NB4 (cell line): ENCODE results near the gene CADM1.
A peak's percentile ranks its signal among the peaks of the same experiment; 100 is the strongest.

Experiments used
- DNase-seq: peaks from one replicate; pipeline ENCODE4 v3.0.0; 2010; ENCODE audit warnings: low read depth
- H3K4me3 ChIP-seq: one replicate; pipeline ENCODE4 v1.5.1; 2011; ENCODE audit warnings: mild to moderate bottlenecking, low read depth, low read length, moderate library complexity
- MYC ChIP-seq: IDR thresholded peaks from 2 replicates; pipeline ENCODE4 v1.6.1; 2011; ENCODE audit warnings: low read depth, low read length
- POLR2A ChIP-seq: IDR thresholded peaks from 2 replicates; pipeline ENCODE4 v1.6.1; 2011; ENCODE audit warnings: mild to moderate bottlenecking; ENCODE audit not compliant: insufficient read length; ENCODE audit errors: extremely low read depth
- TF ChIP-seq, protein P1 (sequence below): IDR thresholded peaks from one replicate; pipeline ENCODE4 v1.5.1; 2012; ENCODE audit warnings: low read depth, low read length
- TF ChIP-seq, protein P2 (sequence below): IDR thresholded peaks from 2 replicates; pipeline ENCODE4 v1.6.1; 2011; ENCODE audit warnings: low read depth, low read length

The CADM1 gene

DNA sequence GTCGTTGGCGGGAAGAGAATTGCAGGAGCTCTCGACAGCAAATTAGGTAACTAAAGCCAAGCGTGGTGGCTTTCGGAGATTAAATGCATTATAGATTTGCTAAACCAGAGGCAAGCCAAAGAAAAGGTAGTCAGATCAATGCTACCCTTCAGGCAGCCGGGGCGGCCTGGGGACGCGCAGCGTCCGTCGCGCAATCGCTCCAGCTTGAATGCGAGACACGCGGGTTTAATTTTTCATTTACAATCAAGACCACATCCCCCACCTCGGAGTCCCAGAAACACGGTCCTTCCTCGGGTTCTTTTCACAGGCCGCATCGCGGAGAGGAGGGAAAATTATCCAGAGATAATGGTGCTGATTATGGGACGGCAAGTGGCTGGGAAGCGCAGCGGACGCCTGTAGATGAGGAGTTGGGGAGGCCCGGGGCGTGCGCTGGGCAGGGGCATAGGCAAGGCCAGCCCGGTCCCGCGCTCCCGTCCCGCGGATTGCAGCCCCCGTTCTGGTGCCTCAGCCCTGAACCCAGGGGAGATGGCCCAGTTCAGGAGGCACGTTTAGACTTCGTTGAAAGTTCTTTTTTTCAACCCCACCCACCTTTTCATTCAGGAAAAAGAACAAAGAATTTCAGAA is 350.4 kb downstream of the CADM1 start:
- TF ChIP-seq MYC (no peak), POLR2A (no peak)
- TF ChIP-seq, protein P1, sequence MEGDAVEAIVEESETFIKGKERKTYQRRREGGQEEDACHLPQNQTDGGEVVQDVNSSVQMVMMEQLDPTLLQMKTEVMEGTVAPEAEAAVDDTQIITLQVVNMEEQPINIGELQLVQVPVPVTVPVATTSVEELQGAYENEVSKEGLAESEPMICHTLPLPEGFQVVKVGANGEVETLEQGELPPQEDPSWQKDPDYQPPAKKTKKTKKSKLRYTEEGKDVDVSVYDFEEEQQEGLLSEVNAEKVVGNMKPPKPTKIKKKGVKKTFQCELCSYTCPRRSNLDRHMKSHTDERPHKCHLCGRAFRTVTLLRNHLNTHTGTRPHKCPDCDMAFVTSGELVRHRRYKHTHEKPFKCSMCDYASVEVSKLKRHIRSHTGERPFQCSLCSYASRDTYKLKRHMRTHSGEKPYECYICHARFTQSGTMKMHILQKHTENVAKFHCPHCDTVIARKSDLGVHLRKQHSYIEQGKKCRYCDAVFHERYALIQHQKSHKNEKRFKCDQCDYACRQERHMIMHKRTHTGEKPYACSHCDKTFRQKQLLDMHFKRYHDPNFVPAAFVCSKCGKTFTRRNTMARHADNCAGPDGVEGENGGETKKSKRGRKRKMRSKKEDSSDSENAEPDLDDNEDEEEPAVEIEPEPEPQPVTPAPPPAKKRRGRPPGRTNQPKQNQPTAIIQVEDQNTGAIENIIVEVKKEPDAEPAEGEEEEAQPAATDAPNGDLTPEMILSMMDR, result no peak
- TF ChIP-seq, protein P2, sequence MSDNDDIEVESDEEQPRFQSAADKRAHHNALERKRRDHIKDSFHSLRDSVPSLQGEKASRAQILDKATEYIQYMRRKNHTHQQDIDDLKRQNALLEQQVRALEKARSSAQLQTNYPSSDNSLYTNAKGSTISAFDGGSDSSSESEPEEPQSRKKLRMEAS, result no peak
- H3K4me3 ChIP-seq, result no peak overlapping the region
- DNase-seq, result no peak

DNA sequence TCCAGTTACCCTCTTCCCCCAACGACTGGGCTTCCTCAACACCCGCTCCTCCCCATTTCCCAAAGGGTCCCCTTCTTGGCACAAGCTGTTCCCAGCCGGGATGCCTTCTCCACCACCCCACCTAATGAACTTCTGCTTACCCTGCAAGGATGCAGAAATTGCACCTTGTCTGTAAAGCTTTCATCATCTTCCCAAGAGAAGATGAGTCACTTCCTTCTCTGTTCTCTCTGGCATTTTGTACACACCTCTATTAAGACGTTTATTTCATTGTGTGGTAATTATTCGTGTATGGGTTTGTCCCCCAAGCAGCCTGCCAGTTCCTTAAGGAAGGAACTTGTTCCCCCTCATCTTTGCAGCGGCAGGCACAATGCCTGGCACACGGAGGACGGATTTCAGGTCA is 351.1 kb downstream of the CADM1 start:
- no peak overlapping the region for H3K4me3 ChIP-seq
- DNase-seq, result peak; percentile 15
- TF ChIP-seq, protein P2, result no peak
- no peak for TF ChIP-seq POLR2A
- TF ChIP-seq, protein P1, result no peak
- no peak for TF ChIP-seq MYC

DNA sequence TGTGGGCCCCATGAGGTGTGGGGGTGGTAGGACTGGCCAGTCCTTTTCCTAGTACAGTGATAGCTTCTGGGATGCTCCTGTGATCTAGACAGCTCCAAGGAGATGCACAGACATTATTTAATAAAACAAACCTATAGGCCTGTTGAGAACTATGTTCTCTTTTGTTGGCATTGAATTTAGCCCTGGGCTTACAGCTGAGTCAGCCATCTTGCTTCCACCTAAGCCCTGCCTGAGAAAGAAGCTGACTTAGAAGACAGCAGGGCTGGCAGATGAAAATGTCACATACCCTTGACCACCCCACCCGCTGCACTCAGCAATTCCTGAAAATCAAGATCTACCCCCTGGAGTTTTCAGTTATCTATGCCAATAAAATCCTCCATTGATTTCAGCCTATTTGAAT is 353.2 kb downstream of the CADM1 start:
- TF ChIP-seq, protein P1, result no peak
- TF ChIP-seq, protein P2, result no peak
- TF ChIP-seq POLR2A, result no peak
- no peak for TF ChIP-seq MYC
- DNase-seq, result no peak
- H3K4me3 ChIP-seq, result no peak overlapping the region

DNA sequence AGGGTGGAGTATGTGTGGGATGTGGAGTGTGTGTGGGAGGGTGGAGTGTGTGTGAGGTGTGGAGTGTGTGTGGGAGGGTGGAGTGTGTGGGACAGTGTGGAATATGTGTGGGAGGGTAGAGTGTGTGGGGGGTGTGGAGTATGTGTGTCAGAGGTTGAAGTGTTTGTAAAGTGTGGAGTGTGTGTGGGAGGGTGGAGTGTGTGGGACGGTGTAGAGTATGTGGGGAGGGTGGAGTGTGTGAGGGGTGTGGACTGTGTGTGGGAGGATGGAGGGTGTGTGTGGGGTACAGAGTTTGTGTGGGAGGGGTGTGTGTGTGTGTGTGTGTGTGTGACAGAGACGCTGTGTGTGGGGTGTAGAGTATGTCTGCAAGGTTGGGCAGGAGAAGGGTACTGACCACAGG is 355.5 kb downstream of the CADM1 start:
- no peak for DNase-seq
- TF ChIP-seq, protein P2, result no peak
- no peak for TF ChIP-seq MYC
- TF ChIP-seq, protein P1, result no peak
- TF ChIP-seq POLR2A, result no peak
- no peak overlapping the region for H3K4me3 ChIP-seq

DNA sequence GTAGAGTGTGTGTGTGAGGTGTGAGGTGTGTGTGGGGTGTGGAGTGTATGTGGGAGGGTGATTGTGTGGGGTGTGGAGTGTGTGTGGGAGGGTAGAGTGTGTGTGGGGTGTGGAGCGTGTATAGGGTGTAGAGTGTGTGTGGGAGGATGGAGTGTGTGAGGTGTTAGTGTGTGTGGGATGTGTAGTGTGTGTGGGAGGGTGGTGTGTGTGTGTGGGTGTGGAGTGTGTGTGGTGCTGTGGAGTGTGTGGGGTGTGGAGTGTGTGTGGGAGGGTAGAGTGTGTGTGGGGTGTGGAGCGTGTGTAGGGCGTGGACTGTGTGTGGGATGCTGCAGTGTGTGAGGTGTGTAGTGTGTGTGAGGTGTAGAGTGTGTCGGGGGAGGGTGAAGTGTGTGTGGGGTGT is 356.1 kb downstream of the CADM1 start:
- H3K4me3 ChIP-seq, result no peak overlapping the region
- no peak for DNase-seq
- no peak for TF ChIP-seq MYC
- TF ChIP-seq, protein P2, result no peak
- TF ChIP-seq, protein P1, result no peak
- no peak for TF ChIP-seq POLR2A
